Coronary artery (tissue), 2 donors: ENCODE data around the gene FZR1.

Experiments used
- DNase-seq: peaks from one replicate; pipeline ENCODE4 v3.0.0-alpha.2; 2017; ENCODE audit warnings: low spot score
- H3K27ac ChIP-seq, 2 donors: fragments of 200-600 bp; sonication (generic); one replicate each; pipeline ENCODE4 v1.5.1; 2016 to 2019
- H3K4me3 ChIP-seq: fragments of 200-600 bp; sonication (generic); 2 replicates; pipeline ENCODE4 v1.5.1; 2016; ENCODE audit warnings: mild to moderate bottlenecking, moderate library complexity
- TF ChIP-seq, protein P1 (sequence below): fragments of 200-600 bp; sonication (generic); IDR thresholded peaks from one replicate; pipeline ENCODE4 v1.5.1; 2019; ENCODE audit warnings: antibody characterized with exemption

The FZR1 gene

DNA sequence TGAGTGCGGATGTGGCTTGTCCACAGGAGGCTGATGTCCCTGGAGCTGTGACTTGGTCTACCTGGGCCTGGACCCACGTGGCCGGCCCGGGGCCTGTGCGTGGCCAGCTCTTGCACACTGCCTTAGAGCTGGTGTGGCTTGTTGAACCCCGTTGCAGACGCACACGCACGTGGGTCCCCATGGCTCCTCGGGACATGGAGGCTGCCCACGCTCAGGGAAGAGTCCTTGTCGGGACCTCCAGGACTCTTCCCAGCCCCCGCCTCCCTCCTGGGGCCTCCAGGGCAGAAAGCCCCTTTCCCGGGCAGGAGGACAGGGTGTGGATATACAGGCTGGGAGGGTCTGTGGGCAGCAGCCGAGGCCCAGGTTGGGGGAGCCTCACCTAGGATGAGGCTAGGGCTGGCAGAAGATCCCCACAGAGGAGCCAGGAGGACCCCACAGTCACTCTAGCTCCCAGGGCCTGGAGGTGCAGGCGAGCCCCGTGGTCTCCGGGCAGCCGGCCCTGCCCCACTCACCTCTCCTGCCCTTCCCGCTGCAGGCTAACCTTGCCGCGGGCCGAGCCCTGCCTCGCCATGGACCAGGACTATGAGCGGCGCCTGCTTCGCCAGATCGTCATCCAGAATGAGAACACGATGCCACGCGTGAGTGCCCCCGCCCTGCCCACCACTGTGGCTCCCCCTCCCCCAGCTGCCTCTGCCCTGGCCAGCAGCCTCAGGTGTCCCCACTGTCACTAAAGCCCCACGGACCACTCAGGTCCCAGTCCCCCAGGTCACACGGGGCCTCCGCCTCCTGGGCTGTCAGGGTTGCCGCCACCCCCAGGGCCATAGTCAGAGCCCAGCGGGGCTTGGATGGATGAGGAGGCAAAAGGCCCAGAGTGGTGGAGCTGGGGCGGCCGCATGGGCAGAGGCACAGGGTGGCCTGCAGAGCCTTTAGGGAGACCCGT lies 16.6 kb downstream of the FZR1 start:
- Histone ChIP-seq H3K4me3 (no peak overlapping the region), H3K27ac (no peak overlapping the region)
- TF ChIP-seq, protein P1, sequence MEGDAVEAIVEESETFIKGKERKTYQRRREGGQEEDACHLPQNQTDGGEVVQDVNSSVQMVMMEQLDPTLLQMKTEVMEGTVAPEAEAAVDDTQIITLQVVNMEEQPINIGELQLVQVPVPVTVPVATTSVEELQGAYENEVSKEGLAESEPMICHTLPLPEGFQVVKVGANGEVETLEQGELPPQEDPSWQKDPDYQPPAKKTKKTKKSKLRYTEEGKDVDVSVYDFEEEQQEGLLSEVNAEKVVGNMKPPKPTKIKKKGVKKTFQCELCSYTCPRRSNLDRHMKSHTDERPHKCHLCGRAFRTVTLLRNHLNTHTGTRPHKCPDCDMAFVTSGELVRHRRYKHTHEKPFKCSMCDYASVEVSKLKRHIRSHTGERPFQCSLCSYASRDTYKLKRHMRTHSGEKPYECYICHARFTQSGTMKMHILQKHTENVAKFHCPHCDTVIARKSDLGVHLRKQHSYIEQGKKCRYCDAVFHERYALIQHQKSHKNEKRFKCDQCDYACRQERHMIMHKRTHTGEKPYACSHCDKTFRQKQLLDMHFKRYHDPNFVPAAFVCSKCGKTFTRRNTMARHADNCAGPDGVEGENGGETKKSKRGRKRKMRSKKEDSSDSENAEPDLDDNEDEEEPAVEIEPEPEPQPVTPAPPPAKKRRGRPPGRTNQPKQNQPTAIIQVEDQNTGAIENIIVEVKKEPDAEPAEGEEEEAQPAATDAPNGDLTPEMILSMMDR = no peak
- DNase-seq = no peak

DNA sequence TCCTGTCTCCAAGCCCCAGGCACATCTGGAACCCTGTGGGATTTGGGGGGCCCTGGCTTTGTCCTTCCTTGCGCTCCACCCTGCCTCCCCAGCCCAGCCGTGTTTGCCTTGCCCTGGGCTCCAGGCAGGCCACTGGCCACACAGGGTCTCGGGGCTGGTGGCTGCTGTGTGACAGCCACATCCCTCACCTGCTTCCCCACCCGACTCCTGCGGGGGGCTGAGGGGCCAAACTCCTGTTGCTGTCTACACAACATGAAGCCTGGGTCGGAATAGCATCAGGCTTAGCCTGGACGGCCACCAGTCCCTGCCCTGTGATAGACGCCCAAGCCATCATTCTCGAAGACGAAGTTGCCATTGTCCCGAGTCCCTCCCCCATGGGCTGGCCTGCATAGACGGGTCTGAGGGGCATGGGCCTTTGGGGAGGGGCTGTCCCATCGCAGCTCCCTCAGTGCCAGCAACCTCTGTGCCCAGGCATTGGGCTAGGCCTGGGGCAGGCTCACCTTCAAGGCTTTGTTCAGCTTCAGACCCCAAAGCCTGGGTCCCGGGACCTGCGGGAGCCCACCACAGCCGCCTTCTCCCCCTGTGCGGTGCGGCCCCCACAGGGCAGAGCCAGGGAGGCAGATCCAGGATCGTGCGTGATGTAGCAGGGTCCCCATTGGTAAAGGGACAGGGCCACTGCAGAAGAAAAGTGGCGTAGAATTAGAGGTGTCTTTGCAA lies 17.4 kb downstream of the FZR1 start:
- TF ChIP-seq, protein P1 = no peak
- no peak for DNase-seq
- H3K27ac ChIP-seq = no peak overlapping the region
- no peak overlapping the region for H3K4me3 ChIP-seq

DNA sequence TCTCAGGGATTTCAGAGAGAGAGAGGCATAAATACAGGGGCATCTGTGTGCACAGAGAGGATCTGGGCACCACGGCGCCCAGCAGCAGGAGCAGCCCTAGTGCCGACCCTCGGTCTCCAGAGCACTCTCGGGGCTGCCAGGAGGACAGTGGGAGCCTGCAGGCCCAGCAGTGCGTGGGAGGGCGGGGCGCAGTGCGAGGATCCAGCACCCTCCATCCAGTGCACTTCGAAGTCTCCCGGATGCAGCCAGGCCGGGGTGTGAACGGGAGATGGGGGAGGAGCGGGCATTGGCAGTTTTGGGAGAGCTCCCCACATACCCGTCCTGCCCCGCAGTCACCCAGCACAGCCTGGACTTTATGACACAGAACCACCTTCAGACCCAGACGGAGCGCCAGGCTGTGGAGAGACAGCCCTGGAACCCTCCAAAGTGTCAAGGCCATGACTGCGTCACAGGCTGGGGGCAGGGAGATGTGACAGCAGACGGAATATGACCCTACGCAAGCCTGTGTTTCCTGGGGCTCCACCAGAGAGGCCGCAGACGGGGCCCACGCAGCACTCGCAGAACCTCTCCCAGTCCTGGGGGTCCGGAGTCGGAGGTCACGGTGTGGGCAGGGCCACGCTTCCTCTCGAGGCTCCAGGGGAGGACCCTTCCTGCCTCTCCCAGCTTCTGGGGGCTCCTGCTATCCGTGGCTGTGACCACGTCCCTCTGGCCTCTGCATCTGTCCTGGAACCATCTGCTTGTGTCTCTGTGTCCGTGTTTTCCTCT lies 18.1 kb downstream of the FZR1 start:
- Histone ChIP-seq H3K27ac (no peak overlapping the region), H3K4me3 (no peak overlapping the region)
- TF ChIP-seq, protein P1 = no peak
- DNase-seq = no peak

DNA sequence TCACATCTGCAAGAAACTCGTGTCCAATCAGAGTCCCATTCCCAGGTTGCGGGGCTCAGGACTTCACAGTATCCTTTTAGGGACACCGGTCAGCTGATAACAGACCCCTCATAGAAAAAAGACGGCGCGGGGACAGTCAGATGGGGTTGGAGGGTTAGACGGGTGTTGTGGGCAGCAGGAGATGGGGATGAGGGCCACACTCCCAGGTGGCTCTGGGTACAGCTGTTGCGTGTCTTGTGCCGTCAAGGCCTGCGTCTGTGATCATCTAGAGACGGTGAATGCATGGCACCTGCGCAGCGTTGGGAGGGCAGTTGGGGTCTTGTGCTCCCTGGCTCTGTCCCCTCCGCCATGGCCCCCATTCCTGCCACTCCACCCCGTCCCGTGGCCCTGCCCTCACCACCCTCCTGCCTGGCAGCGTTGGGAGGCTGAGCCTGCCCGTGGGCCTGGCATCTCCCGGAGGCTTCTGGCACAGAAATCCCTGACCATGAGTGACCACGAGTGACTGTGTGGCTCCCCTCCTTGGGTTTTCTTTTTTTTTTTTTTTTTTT lies 18.9 kb downstream of the FZR1 start:
- DNase-seq = no peak
- no peak overlapping the region for H3K4me3 ChIP-seq
- H3K27ac ChIP-seq = no peak overlapping the region
- TF ChIP-seq, protein P1 = no peak

DNA sequence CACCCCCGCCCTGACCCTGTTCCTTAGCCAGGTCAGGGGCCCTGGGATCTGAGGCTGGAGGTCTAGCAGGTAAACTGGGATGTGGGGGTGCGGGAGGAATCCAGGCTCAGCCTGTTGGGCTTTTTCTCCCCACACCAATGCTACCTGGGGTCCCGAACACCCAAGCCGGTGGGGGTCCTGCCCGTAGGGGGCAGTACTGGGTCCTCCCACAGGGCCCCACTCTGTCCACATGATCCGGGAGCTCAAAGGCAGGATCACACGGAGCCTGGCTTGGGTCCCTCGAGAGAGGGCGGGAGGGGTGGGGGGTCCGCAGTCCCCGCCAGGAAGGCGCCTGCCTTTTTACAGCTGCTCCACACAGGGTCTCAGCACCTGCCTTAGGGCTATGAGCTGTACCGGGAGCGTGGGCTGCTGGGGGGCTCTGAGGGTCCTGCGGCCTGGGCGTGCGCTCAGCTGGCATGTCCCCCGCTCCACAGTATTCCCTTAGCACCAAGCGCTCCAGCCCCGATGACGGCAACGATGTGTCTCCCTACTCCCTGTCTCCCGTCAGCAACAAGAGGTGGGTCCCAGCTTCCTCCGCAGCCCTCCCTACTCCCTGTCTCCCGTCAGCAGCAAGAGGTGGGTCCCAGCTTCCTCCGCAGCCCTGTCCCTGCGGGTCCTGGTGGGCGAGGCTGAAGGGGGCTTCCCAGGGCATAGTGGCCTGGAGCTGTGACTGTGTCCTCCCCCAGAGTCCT lies 20.6 kb downstream of the FZR1 start:
- DNase-seq = no peak
- TF ChIP-seq, protein P1 = no peak
- Histone ChIP-seq H3K27ac (no peak overlapping the region), H3K4me3 (no peak overlapping the region)

DNA sequence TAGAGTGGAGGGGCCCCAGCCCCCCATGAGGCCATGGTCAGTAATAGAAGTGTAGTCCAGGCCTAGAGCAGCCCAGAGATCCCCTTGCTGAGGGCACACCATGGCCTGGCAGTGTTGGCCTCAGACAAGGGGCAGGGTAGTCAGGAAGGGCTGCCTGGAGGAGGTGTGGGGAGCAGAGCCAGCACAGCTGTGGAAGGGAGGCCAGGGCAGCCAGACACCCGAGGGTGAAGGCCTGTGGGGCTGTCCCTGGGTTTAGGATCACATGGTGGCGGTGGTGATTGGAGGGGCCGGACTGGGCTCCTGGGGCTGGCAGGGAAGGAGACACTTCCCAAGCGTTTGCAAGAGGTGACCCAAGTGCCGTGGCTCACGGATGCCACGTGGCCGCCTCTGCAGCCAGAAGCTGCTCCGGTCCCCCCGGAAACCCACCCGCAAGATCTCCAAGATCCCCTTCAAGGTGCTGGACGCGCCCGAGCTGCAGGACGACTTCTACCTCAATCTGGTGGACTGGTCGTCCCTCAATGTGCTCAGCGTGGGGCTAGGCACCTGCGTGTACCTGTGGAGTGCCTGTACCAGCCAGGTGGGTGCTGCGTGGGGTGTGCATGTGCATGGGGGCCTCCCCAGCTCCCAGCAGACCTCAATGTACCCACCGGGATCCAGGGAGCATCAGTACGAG lies 21.3 kb downstream of the FZR1 start:
- no peak for DNase-seq
- H3K4me3 ChIP-seq = no peak overlapping the region
- TF ChIP-seq, protein P1 = no peak
- no peak overlapping the region for H3K27ac ChIP-seq
